GM19043 (cell line): ENCODE measurements around the gene SLC4A9.
"Not testable (repeated sequence)": the region's sequence is repeated elsewhere in the genome, so short reads cannot be mapped to it uniquely, and the experiment has no call there.

Source experiments
- ATAC-seq: cut with Tn5 transposase; IDR thresholded peaks from one replicate; pipeline ENCODE4 v1.9.1; 2021; ENCODE audit warnings: low read depth; ENCODE audit not compliant: unreplicated experiment

The SLC4A9 gene

GRCh38 chr5:140338908-140339307 is 21.1 kb upstream of the SLC4A9 start:
- ATAC-seq, result no peak

- ATAC-seq, result no peak
Measured at GRCh38 chr5:140339636-140340035, 20.4 kb upstream of the SLC4A9 start.

- ATAC-seq, result no peak
Measured at GRCh38 chr5:140340605-140341121, 19.3 kb upstream of the SLC4A9 start.

GRCh38 chr5:140341591-140341990 is 18.4 kb upstream of the SLC4A9 start:
- ATAC-seq, result no peak

- no peak for ATAC-seq
Measured at GRCh38 chr5:140342287-140342686, 17.7 kb upstream of the SLC4A9 start.

GRCh38 chr5:140342896-140343295 is 17.1 kb upstream of the SLC4A9 start:
- ATAC-seq, result no peak

GRCh38 chr5:140343849-140344248 is 16.1 kb upstream of the SLC4A9 start:
- not testable (repeated sequence) for ATAC-seq

GRCh38 chr5:140344683-140345423 is 15.1 kb upstream of the SLC4A9 start:
- no peak for ATAC-seq

- peak; percentile 1 for ATAC-seq
Measured at GRCh38 chr5:140345919-140346347, 14.1 kb upstream of the SLC4A9 start.

- peak; percentile 70 for ATAC-seq
Measured at GRCh38 chr5:140346348-140347221, 13.4 kb upstream of the SLC4A9 start, which contains the start of gene HBEGF. HBEGF (minus strand) TSS chr5:140346603; CDS start chr5:140346328, 275 bp downstream.

- ATAC-seq, result no peak
Measured at GRCh38 chr5:140347360-140347759, 12.6 kb upstream of the SLC4A9 start.

GRCh38 chr5:140348104-140348503 is 11.9 kb upstream of the SLC4A9 start:
- ATAC-seq, result no peak

- no peak for ATAC-seq
Measured at GRCh38 chr5:140349244-140349643, 10.8 kb upstream of the SLC4A9 start.

GRCh38 chr5:140351609-140352334 is 8.2 kb upstream of the SLC4A9 start:
- ATAC-seq, result peak; percentile 64

GRCh38 chr5:140355546-140355945 is 4.4 kb upstream of the SLC4A9 start:
- no peak for ATAC-seq

- ATAC-seq, result peak; percentile 21
Measured at GRCh38 chr5:140356853-140357725, 2.9 kb upstream of the SLC4A9 start.

- ATAC-seq, result peak; percentile 94
Measured at GRCh38 chr5:140357726-140358093, 2.3 kb upstream of the SLC4A9 start.

GRCh38 chr5:140358738-140359310 is 1.2 kb upstream of the SLC4A9 start:
- ATAC-seq, result no peak

- no peak for ATAC-seq
Measured at GRCh38 chr5:140360681-140361479, 886 bp downstream of the SLC4A9 start.
